Natural killer cell (primary cell): Measurements from ENCODE around the gene PSEN1. TPM values are rescaled to one million over a fixed set of nuclear protein-coding genes. Genes with fewer than 3 reads are reported as not detected.

Source experiments
- ATAC-seq, 3 donors: fragments of 150-1000 bp in 2 of 3; fragments of 200-7000 bp in 1 of 3; cut with Tn5 transposase; 1 replicate in 1 of 3; 2 replicates in 2 of 3; pipeline ENCODE4 v1.10.0; 2021; ENCODE audit warnings: mild to moderate bottlenecking in 2 of 3, moderate library complexity in 2 of 3
- DNase-seq, 2 donors: peaks; one replicate each; pipeline versions ENCODE4 v3.0.0 to v3.0.0-alpha.2; 2013 to 2021; ENCODE audit warnings: mixed read lengths in 1 of 2
- H3K27ac ChIP-seq: one replicate; pipeline ENCODE4 v1.5.1; 2013; ENCODE audit warnings: mild to moderate bottlenecking, low read length
- H3K27me3 ChIP-seq: one replicate; pipeline ENCODE4 v1.6.1; 2013; ENCODE audit warnings: low read length; ENCODE audit not compliant: control insufficient read depth, insufficient read depth
- H3K36me3 ChIP-seq: one replicate; pipeline ENCODE4 v1.6.1; 2013; ENCODE audit warnings: low read length; ENCODE audit not compliant: control insufficient read depth, insufficient read depth
- H3K4me1 ChIP-seq: one replicate; pipeline ENCODE4 v1.6.1; 2013; ENCODE audit warnings: low read length; ENCODE audit not compliant: control insufficient read depth, insufficient read depth
- H3K4me3 ChIP-seq: one replicate; pipeline ENCODE4 v1.5.1; 2013; ENCODE audit warnings: low read length
- H3K9me3 ChIP-seq: one replicate; pipeline ENCODE4 v1.6.1; 2013; ENCODE audit warnings: low read length; ENCODE audit not compliant: control insufficient read depth, insufficient read depth
- H3K27ac Mint-ChIP-seq, 2 donors: one replicate each; pipeline ENCODE4 v1.8.0; 2022; ENCODE audit warnings: mild to moderate bottlenecking in 2 of 2, mixed read lengths in 2 of 2, moderate library complexity in 1 of 2
- H3K27me3 Mint-ChIP-seq, 2 donors: one replicate each; pipeline ENCODE4 v1.8.0; 2022; ENCODE audit warnings: low read depth in 2 of 2, mixed read lengths in 2 of 2
- H3K36me3 Mint-ChIP-seq: one replicate; pipeline ENCODE4 v1.8.0; 2022; ENCODE audit warnings: mixed read lengths
- H3K4me1 Mint-ChIP-seq, 2 donors: one replicate each; pipeline ENCODE4 v1.8.0; 2022; ENCODE audit warnings: mixed read lengths in 2 of 2
- H3K4me3 Mint-ChIP-seq: one replicate; pipeline ENCODE4 v1.8.0; 2022; ENCODE audit warnings: mild to moderate bottlenecking, moderate library complexity, mixed read lengths
- H3K9me3 Mint-ChIP-seq, 2 donors: one replicate each; pipeline ENCODE4 v1.8.0; 2022; ENCODE audit warnings: mixed read lengths in 2 of 2
- CTCF ChIP-seq: fragments of 200-600 bp; IDR thresholded peaks from one replicate; pipeline ENCODE4 v1.8.0; 2022; ENCODE audit warnings: antibody characterized with exemption
- WGBS: methylation state at CpG from one replicate; pipeline ENCODE4 v1.1.7; 2013; ENCODE audit warnings: missing lambda C conversion rate; ENCODE audit not compliant: insufficient coverage; 5-methylcytosine and 5-hydroxymethylcytosine counted together
- intact Hi-C: fragments of 100-400 bp; cut with micrococcal nuclease; formaldehyde crosslinking; loops from one replicate; pipeline ENCODE4 v1.14.2; 2022
- total RNA-seq, 4 donors: library from RNA; stranded (reverse); fragments of 120-200 nt in 1 of 4; gene quantifications; one replicate each; pipeline versions ENCODE4 v1.2.3 to v1.2.4, GENCODE V29; 2013 to 2022

PSEN1 gene
- 10 to 100 TPM; 47.1 to 62.6 (median 55.2) TPM for total RNA-seq
- 61.2 TPM for total RNA-seq (2013)

DNA sequence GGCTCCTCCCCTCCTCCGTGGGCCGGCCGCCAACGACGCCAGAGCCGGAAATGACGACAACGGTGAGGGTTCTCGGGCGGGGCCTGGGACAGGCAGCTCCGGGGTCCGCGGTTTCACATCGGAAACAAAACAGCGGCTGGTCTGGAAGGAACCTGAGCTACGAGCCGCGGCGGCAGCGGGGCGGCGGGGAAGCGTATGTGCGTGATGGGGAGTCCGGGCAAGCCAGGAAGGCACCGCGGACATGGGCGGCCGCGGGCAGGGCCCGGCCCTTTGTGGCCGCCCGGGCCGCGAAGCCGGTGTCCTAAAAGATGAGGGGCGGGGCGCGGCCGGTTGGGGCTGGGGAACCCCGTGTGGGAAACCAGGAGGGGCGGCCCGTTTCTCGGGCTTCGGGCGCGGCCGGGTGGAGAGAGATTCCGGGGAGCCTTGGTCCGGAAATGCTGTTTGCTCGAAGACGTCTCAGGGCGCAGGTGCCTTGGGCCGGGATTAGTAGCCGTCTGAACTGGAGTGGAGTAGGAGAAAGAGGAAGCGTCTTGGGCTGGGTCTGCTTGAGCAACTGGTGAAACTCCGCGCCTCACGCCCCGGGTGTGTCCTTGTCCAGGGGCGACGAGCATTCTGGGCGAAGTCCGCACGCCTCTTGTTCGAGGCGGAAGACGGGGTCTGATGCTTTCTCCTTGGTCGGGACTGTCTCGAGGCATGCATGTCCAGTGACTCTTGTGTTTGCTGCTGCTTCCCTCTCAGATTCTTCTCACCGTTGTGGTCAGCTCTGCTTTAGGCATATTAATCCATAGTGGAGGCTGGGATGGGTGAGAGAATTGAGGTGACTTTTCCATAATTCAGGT lies at the start of gene PSEN1:
Gene PSEN1 (plus strand): TSS at position 121 of the 839 bp plus-strand sequence. CDS start 11,513 bp downstream, outside the sequence.
- under 1% methylated on average over 71 of the region's 71 CpGs for WGBS
- peak within 1 kb of the TSS; percentile 96 for H3K27ac ChIP-seq
- ATAC-seq (peak; percentile 93 to 96 (median 94)), DNase-seq (peak; percentile 99)
- no peaks in the 10 kb centered on the region for H3K27me3 ChIP-seq
- peak within 1 kb of the TSS; percentile 85 for H3K4me3 ChIP-seq
- peak within 1 kb of the TSS; percentile 96 to 100 for H3K27ac Mint-ChIP-seq
- H3K27me3 Mint-ChIP-seq = no peaks in the 10 kb centered on the region
- intact Hi-C loops = loop anchor here (1.0 to 5.0 kb wide), 2 partner anchors 78 to 951 kb away; partner anchors contain the start of gene RBM25
- peaks cover 24 to 29% of the 10 kb centered on the region in 2 donors for H3K4me1 Mint-ChIP-seq
- H3K36me3 ChIP-seq = no peaks in the 10 kb centered on the region
- peaks cover 17% of the 10 kb centered on the region for H3K4me1 ChIP-seq
- H3K4me3 Mint-ChIP-seq = peak within 1 kb of the TSS; percentile 97
- H3K9me3 Mint-ChIP-seq = no peaks in the 10 kb centered on the region
- no peaks in the 10 kb centered on the region for H3K9me3 ChIP-seq
- H3K36me3 Mint-ChIP-seq = no peaks in the 10 kb centered on the region
- no peak for TF ChIP-seq CTCF

DNA sequence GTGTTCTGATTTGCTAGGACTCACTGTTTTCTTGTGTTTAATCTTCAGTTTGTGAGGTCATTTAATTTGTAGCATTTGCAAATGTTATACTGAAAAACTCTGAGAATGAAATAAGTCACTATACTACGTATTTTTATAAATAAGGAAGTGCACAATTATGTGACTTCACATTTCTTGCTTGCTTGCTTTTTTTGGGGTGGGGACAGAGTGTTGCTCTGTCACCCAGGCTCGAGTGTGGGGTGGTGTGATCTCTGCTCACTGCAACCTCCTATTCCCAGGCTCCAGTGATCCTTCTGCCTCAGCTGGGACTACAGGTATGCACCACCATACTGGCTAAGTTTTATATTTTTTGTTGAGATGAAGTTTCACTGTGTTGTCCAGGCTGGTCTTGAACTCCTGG lies 45.3 kb upstream of the PSEN1 start:
- Mint-ChIP-seq H3K36me3 (peaks cover 24% of the 10 kb centered on the region), H3K4me3 (no peak overlapping the region), H3K9me3 (no peaks in the 10 kb centered on the region), H3K27me3 (no peaks in the 10 kb centered on the region), H3K4me1 (peaks cover 13 to 19% of the 10 kb centered on the region in 2 donors), H3K27ac (no peak overlapping the region)
- no peak overlapping the region for H3K4me3 ChIP-seq
- H3K27me3 ChIP-seq = no peaks in the 10 kb centered on the region
- H3K4me1 ChIP-seq = no peaks in the 10 kb centered on the region
- intact Hi-C loops = no loop called here
- peaks cover 54% of the 10 kb centered on the region for H3K36me3 ChIP-seq
- no peak for DNase-seq
- TF ChIP-seq CTCF = no peak
- H3K9me3 ChIP-seq = no peaks in the 10 kb centered on the region
- no peak for ATAC-seq
- whole genome bisulfite sequencing = 95% methylated on average over 2 of the region's 2 CpGs
- no peak overlapping the region for H3K27ac ChIP-seq

DNA sequence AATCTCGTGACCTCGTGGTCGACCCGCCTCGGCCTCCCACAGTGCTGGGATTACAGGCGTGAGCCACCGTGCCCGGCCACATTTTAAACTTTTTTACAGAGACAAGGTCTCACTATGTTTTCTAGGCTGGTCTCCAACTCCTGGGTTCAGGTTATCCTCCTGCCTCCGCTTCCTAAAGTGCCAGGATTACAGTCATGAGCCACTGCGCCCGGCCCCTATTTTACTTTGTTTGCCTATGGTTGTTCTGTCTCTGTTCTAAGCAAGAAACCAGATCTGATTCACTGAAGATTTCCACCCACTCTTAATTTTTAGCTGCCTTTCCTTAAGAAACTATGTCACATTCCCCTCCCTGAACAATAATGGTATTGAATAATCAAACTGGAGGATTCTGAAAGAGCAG lies 38.9 kb upstream of the PSEN1 start:
- H3K27ac Mint-ChIP-seq = peak overlapping the region in 1 of 2 donors; percentile 65
- H3K36me3 ChIP-seq = peaks cover 52% of the 10 kb centered on the region
- WGBS = 89% methylated on average over 11 of the region's 11 CpGs
- H3K4me3 ChIP-seq = no peak overlapping the region
- no peak for TF ChIP-seq CTCF
- H3K4me3 Mint-ChIP-seq = no peak overlapping the region
- H3K36me3 Mint-ChIP-seq = peaks cover 38% of the 10 kb centered on the region
- H3K9me3 ChIP-seq = no peaks in the 10 kb centered on the region
- H3K27me3 Mint-ChIP-seq = no peaks in the 10 kb centered on the region
- intact Hi-C loops = no loop called here
- H3K4me1 Mint-ChIP-seq = peaks cover 5 to 19% of the 10 kb centered on the region in 2 donors
- no peak for DNase-seq
- no peaks in the 10 kb centered on the region for H3K27me3 ChIP-seq
- H3K27ac ChIP-seq = no peak overlapping the region
- no peak for ATAC-seq
- H3K9me3 Mint-ChIP-seq = no peaks in the 10 kb centered on the region
- H3K4me1 ChIP-seq = no peaks in the 10 kb centered on the region
